ENCODE results near the gene RTP1. TPM values are rescaled to one million over a fixed set of nuclear protein-coding genes. Genes with fewer than 3 reads are reported as not detected.

The RTP1 gene
- total RNA-seq, 1 donor from 2014 or later = not detected

DNA sequence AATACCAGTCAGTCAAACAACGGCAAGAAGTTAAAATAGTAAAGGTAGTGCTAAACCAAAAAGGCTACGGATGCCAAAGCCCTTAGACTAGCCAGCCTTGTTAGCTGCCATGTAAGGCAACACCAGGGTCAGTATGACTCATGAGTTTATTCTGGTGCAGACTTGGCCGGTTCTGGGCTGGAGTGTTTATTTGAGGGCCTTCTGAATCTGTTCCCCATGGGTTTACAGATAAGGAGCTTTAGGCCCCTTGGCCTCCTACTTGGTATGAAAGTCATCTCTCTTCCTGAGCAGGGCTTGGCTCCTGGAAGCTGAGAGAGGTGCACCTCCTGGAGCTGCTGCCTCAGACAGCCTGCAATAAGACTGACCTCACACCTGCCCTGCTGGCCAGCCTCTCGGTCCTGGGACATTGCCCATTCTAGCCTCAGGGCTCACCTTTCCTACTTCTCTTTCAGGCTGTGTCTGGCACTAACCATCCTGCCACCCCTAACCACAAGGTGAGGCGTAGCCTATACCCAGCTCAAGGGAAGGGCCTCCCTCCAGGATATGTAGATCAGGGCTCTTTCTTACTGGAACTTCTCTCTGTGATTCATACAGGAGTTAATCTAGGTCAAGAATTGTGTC lies 10.4 kb upstream of the RTP1 start:
- no peak for DNase-seq (ENCODE audit: low spot score in 2 of 2, unreplicated experiment in 2 of 2)
- H3K4me3 Mint-ChIP-seq = no peak overlapping the region
- H3K4me1 Mint-ChIP-seq = peaks cover 3% of the 10 kb centered on the region
- TF ChIP-seq, protein P1, sequence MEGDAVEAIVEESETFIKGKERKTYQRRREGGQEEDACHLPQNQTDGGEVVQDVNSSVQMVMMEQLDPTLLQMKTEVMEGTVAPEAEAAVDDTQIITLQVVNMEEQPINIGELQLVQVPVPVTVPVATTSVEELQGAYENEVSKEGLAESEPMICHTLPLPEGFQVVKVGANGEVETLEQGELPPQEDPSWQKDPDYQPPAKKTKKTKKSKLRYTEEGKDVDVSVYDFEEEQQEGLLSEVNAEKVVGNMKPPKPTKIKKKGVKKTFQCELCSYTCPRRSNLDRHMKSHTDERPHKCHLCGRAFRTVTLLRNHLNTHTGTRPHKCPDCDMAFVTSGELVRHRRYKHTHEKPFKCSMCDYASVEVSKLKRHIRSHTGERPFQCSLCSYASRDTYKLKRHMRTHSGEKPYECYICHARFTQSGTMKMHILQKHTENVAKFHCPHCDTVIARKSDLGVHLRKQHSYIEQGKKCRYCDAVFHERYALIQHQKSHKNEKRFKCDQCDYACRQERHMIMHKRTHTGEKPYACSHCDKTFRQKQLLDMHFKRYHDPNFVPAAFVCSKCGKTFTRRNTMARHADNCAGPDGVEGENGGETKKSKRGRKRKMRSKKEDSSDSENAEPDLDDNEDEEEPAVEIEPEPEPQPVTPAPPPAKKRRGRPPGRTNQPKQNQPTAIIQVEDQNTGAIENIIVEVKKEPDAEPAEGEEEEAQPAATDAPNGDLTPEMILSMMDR (IDR thresholded peaks at IDR 0.05; ENCODE audit: unreplicated experiment) = no peak
- peaks cover 3% of the 10 kb centered on the region for H3K9me3 Mint-ChIP-seq
- no peaks in the 10 kb centered on the region for H3K36me3 Mint-ChIP-seq
- H3K27ac Mint-ChIP-seq = no peak overlapping the region
- H3K27me3 Mint-ChIP-seq (ENCODE audit: low read depth) = peaks cover 9% of the 10 kb centered on the region

DNA sequence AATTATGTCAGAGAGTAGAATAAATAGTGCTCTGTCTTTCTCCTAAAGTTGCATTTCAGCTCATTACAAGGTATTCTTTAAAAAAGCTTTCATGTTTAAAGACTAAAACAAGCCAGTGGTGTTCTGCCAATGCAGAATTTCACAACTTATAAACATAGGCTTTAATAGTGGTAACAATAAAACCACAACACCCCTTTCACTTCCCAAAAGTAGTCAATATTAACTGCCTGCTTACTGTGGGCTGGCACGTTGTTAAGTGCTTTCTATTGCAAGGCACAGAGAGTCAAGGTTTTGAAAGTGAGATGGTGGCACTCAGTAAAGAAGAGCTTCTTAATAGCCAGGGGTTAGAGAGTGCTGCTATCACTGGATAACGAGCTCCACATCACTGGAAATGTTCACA lies 8.4 kb upstream of the RTP1 start:
- Mint-ChIP-seq H3K4me3 (no peak overlapping the region), H3K4me1 (peaks cover 3% of the 10 kb centered on the region), H3K9me3 (peaks cover 3% of the 10 kb centered on the region)

GRCh38 chr3:187191271-187191670 lies 6.0 kb upstream of the RTP1 start:
- no peaks in the 10 kb centered on the region for H3K36me3 Mint-ChIP-seq
- no peak overlapping the region for H3K4me3 Mint-ChIP-seq
- H3K27me3 Mint-ChIP-seq (ENCODE audit: low read depth) = peaks cover 15% of the 10 kb centered on the region
- no peak for DNase-seq (ENCODE audit: low spot score in 2 of 2, unreplicated experiment in 2 of 2)
- H3K27ac Mint-ChIP-seq = no peak overlapping the region
- H3K4me1 Mint-ChIP-seq = peaks cover 3% of the 10 kb centered on the region
- H3K9me3 Mint-ChIP-seq = peaks cover 3% of the 10 kb centered on the region
- TF ChIP-seq, protein P1 (IDR thresholded peaks at IDR 0.05; ENCODE audit: unreplicated experiment) = no peak

More for the DNA sequence above, 8.4 kb upstream of the RTP1 start:
- TF ChIP-seq, protein P1 (IDR thresholded peaks at IDR 0.05; ENCODE audit: unreplicated experiment) = no peak
- H3K36me3 Mint-ChIP-seq = no peaks in the 10 kb centered on the region
- DNase-seq (ENCODE audit: low spot score in 2 of 2, unreplicated experiment in 2 of 2) = no peak
- H3K27me3 Mint-ChIP-seq (ENCODE audit: low read depth) = peaks cover 11% of the 10 kb centered on the region
- H3K27ac Mint-ChIP-seq = no peak overlapping the region

DNA sequence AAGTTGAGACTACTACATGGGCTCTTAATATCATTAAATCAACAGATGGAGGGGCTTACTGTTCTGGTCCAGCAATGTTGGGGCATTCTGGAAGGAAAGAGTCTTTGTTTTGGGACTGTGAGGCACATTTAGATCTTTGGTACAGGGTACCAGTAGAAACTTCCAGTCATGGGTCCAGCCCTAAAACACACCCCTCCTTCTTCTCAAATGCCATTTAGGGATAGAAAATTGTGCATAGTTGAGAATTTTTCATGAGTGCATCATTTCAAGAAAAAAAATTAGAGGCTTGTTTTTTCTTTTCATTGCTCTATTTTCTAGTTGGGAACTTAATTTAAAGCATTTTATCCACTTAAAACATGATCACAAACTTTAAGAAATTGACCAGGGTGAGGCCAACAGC lies 4.1 kb upstream of the RTP1 start:
- Mint-ChIP-seq H3K27me3 (ENCODE audit: low read depth) (peaks cover 15% of the 10 kb centered on the region), H3K36me3 (no peaks in the 10 kb centered on the region), H3K27ac (no peak overlapping the region), H3K9me3 (no peaks in the 10 kb centered on the region), H3K4me3 (no peak overlapping the region), H3K4me1 (no peaks in the 10 kb centered on the region)
- TF ChIP-seq, protein P1 (IDR thresholded peaks at IDR 0.05; ENCODE audit: unreplicated experiment) = no peak
- DNase-seq (ENCODE audit: low spot score in 2 of 2, unreplicated experiment in 2 of 2) = no peak

DNA sequence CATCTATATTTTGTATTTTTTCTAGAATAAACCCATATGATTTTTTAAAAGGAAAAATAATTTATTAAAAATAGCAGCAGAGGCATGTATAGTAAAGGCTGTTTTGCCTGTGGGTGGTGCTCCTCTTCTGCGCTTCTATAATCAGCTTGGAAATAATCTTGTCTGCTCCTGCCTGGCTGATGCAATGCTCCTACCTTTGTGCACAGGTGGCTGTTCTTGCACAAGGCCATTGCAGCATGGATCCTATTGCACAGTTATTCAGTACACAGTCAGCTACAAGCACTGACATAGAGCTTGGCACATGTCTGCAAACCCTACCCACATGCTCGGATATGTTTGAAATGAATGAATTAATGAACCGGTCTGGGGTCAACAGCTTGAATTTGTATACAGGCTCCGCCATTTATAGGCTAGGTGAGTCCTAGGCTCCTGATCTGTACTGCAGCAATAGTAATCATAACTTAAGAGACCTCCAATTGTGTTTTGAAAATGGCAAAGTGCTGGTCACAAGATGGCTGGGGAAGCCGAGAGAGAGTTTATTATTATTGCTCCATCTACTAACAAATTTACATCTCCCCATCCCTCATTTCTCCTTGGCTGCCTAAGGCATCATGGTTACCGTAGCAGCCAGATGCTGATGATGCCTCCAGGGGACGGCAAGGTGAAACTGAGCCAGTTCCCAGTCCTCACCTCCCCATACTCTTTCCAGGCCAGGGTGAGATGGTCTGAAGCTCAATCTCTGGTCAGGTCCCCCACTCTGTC lies 532 bp upstream of the RTP1 start:
- no peaks in the 10 kb centered on the region for H3K36me3 Mint-ChIP-seq

More for the DNA sequence above, 532 bp upstream of the RTP1 start:
- H3K9me3 Mint-ChIP-seq = no peaks in the 10 kb centered on the region
- peaks cover 14% of the 10 kb centered on the region for H3K27me3 Mint-ChIP-seq (ENCODE audit: low read depth)
- no peak for DNase-seq (ENCODE audit: low spot score in 2 of 2, unreplicated experiment in 2 of 2)
- H3K27ac Mint-ChIP-seq = no peak overlapping the region
- H3K4me3 Mint-ChIP-seq = no peak overlapping the region
- H3K4me1 Mint-ChIP-seq = no peaks in the 10 kb centered on the region
- TF ChIP-seq, protein P1 (IDR thresholded peaks at IDR 0.05; ENCODE audit: unreplicated experiment) = no peak

Measured in mesothelial cell of epicardium (in vitro differentiated cells).